GM18519 (cell line): ENCODE measurements around the gene SLC41A3.
"Not testable (repeated sequence)": the region's sequence is repeated elsewhere in the genome, so short reads cannot be mapped to it uniquely, and the experiment has no call there.

Experiments used
- ATAC-seq: cut with Tn5 transposase; IDR thresholded peaks from one replicate; pipeline ENCODE4 v1.9.1; 2021; ENCODE audit warnings: mild to moderate bottlenecking, moderate library complexity; ENCODE audit not compliant: unreplicated experiment, low FRiP score

Gene SLC41A3

GRCh38 chr3:126056681-126057500 lies 27.0 kb downstream of the SLC41A3 start:
- ATAC-seq = no peak

GRCh38 chr3:126056088-126056487 lies 27.8 kb downstream of the SLC41A3 start:
- ATAC-seq = no peak

- ATAC-seq = no peak
These were observed 29.1 kb downstream of the SLC41A3 start for GRCh38 chr3:126054870-126055269.

GRCh38 chr3:126053949-126054569 lies 29.9 kb downstream of the SLC41A3 start:
- ATAC-seq = no peak

GRCh38 chr3:126053513-126053912 lies 30.4 kb downstream of the SLC41A3 start:
- no peak for ATAC-seq

GRCh38 chr3:126052196-126053058 lies 31.5 kb downstream of the SLC41A3 start:
- ATAC-seq = no peak

- no peak for ATAC-seq
These were observed 32.2 kb downstream of the SLC41A3 start for GRCh38 chr3:126051741-126052140.

GRCh38 chr3:126051234-126051633 lies 32.7 kb downstream of the SLC41A3 start:
- ATAC-seq = no peak

GRCh38 chr3:126050626-126051025 lies 33.3 kb downstream of the SLC41A3 start:
- ATAC-seq = no peak

GRCh38 chr3:126050050-126050392 lies 33.9 kb downstream of the SLC41A3 start:
- ATAC-seq = no peak

GRCh38 chr3:126049289-126050049 lies 34.5 kb downstream of the SLC41A3 start:
- ATAC-seq = no peak

GRCh38 chr3:126040386-126040785 lies 43.5 kb downstream of the SLC41A3 start:
- ATAC-seq = no peak

GRCh38 chr3:126039870-126040269 lies 44.1 kb downstream of the SLC41A3 start:
- ATAC-seq = no peak

- ATAC-seq = not testable (repeated sequence)
These were observed 45.1 kb downstream of the SLC41A3 start for GRCh38 chr3:126038791-126039190.

GRCh38 chr3:126036056-126036549 lies 47.8 kb downstream of the SLC41A3 start:
- ATAC-seq = no peak

GRCh38 chr3:126035362-126036050 lies 48.4 kb downstream of the SLC41A3 start:
- no peak for ATAC-seq

- no peak for ATAC-seq
These were observed 49.2 kb downstream of the SLC41A3 start for GRCh38 chr3:126034481-126035361.

- ATAC-seq = no peak
These were observed 50.2 kb downstream of the SLC41A3 start for GRCh38 chr3:126033765-126034164.
